HL-60 (cell line): ENCODE data around the gene DNAJC25.

ENCODE experiments used
- GABPA ChIP-seq: IDR thresholded peaks from 2 replicates; pipeline ENCODE4 v1.6.1; 2012; ENCODE audit warnings: low read depth
- POLR2AphosphoS5 ChIP-seq: IDR thresholded peaks from 2 replicates; pipeline ENCODE4 v1.6.1; 2012; ENCODE audit warnings: low read depth
- TF ChIP-seq, protein P1 (sequence below): IDR thresholded peaks from one replicate; pipeline ENCODE4 v1.5.1; 2011; ENCODE audit warnings: low read length, control low read depth, inconsistent platforms; ENCODE audit not compliant: insufficient read depth

GRCh38 chr9:111696796-111697195 is 65.7 kb downstream of the DNAJC25 start:
- TF ChIP-seq, protein P1, sequence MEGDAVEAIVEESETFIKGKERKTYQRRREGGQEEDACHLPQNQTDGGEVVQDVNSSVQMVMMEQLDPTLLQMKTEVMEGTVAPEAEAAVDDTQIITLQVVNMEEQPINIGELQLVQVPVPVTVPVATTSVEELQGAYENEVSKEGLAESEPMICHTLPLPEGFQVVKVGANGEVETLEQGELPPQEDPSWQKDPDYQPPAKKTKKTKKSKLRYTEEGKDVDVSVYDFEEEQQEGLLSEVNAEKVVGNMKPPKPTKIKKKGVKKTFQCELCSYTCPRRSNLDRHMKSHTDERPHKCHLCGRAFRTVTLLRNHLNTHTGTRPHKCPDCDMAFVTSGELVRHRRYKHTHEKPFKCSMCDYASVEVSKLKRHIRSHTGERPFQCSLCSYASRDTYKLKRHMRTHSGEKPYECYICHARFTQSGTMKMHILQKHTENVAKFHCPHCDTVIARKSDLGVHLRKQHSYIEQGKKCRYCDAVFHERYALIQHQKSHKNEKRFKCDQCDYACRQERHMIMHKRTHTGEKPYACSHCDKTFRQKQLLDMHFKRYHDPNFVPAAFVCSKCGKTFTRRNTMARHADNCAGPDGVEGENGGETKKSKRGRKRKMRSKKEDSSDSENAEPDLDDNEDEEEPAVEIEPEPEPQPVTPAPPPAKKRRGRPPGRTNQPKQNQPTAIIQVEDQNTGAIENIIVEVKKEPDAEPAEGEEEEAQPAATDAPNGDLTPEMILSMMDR: no peak
- TF ChIP-seq POLR2AphosphoS5 (no peak), GABPA (no peak)
